Esophagus squamous epithelium (tissue), 5 donors: ENCODE data around the gene DIAPH3. TPM values are rescaled to one million over a fixed set of nuclear protein-coding genes. Genes with fewer than 3 reads are reported as not detected.

Experiments
- DNase-seq: peaks from one replicate; lab custom pipeline; 2025; lab: John Stamatoyannopoulos, UW
- H3K27ac ChIP-seq, 4 donors: fragments of 200-600 bp; sonication (generic); one replicate each; pipeline ENCODE4 v1.5.1; 2016 to 2019; ENCODE audit warnings: mild to moderate bottlenecking in 1 of 4
- H3K27me3 ChIP-seq, 4 donors: fragments of 200-600 bp; sonication (generic); 1 replicate in 3 of 4; 2 replicates in 1 of 4; pipeline versions ENCODE4 v1.5.1 to v1.6.0; 2017 to 2021; ENCODE audit warnings: antibody characterized with exemption in 1 of 4
- H3K36me3 ChIP-seq, 3 donors: fragments of 200-600 bp; sonication (generic); one replicate each; pipeline ENCODE4 v1.5.1; 2016 to 2019
- H3K4me1 ChIP-seq, 3 donors: fragments of 200-600 bp; sonication (generic); one replicate each; pipeline ENCODE4 v1.5.1; 2017 to 2019
- H3K4me3 ChIP-seq, 4 donors: fragments of 200-600 bp; sonication (generic); 1 replicate in 3 of 4; 2 replicates in 1 of 4; pipeline ENCODE4 v1.5.1; 2016 to 2019; ENCODE audit warnings: mild to moderate bottlenecking in 2 of 4, moderate library complexity in 1 of 4
- H3K9me3 ChIP-seq, 3 donors: fragments of 200-600 bp; sonication (generic); one replicate each; pipeline ENCODE4 v1.5.1; 2016 to 2019
- CTCF ChIP-seq, 6 experiments: fragments of 450-650 bp in 4 of 6; fragments of 200-600 bp in 2 of 6; sonication (generic) in 2 of 6; IDR thresholded peaks; one replicate each; pipeline ENCODE4 v1.5.1; 2016 to 2019; ENCODE audit warnings: antibody characterized with exemption in 6 of 6, mild to moderate bottlenecking in 4 of 6, moderate library complexity in 4 of 6
- POLR2A ChIP-seq, 4 donors: fragments of 450-650 bp; IDR thresholded peaks; one replicate each; pipeline ENCODE4 v1.6.1; 2017; ENCODE audit warnings: antibody characterized with exemption in 4 of 4, mild to moderate bottlenecking in 4 of 4, moderate library complexity in 3 of 4
- WGBS, 2 donors: methylation state at CpG; one replicate each; pipeline ENCODE4 v1.1.5; 2018; 5-methylcytosine and 5-hydroxymethylcytosine counted together
- intact Hi-C: fragments of 100-400 bp; cut with DNase I; formaldehyde crosslinking; loops from one replicate; pipeline ENCODE4 v1.15.0; 2022
- total RNA-seq, 4 donors: library from RNA; depleted of rRNA; stranded (reverse); fragments of >200 nt; gene quantifications; one replicate each; pipeline ENCODE4 v1.1.0, GENCODE V29; 2016
- donor health status: DM: yes; HTN: yes; CAD: no.

The DIAPH3 gene
- total RNA-seq, 4 donors from 2014 or later, result 2.2 to 11.1 (median 4.0) TPM

DNA sequence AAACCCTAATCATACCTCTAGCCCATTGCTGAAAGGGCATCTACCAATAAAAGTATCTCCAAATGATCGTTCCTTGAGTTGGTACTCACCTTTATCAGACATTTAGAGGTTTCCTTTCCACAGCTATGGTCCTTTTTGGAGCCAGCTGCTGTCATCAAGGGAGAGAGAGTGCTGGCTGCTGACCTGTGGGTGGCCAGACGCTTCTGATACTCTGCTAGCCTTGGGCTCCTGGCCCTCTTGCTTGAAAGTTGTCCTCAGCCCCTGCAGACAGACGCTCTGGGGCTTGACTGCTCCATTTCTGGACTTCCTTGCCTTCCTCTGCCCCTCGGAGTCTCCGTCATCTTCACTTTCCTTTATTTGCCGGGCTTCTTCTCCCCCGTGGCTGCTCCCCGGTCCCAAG, 499.1 kb downstream of the DIAPH3 start:
- intact Hi-C loops, result no loop called here
- H3K36me3 ChIP-seq, result no peaks in the 10 kb centered on the region
- H3K27ac ChIP-seq, result no peak overlapping the region
- no peaks in the 10 kb centered on the region for H3K9me3 ChIP-seq
- 69 to 70% methylated on average over 8 of the region's 8 CpGs for WGBS, 2 donors
- no peak for DNase-seq
- H3K27me3 ChIP-seq, result no peaks in the 10 kb centered on the region
- H3K4me3 ChIP-seq, result no peak overlapping the region
- no peak for TF ChIP-seq POLR2A (IDR thresholded peaks at IDR 0.05)
- no peak for TF ChIP-seq CTCF (IDR thresholded peaks at IDR 0.05)
- peaks cover 0 to 23% (median 0%) of the 10 kb centered on the region in 3 donors for H3K4me1 ChIP-seq

DNA sequence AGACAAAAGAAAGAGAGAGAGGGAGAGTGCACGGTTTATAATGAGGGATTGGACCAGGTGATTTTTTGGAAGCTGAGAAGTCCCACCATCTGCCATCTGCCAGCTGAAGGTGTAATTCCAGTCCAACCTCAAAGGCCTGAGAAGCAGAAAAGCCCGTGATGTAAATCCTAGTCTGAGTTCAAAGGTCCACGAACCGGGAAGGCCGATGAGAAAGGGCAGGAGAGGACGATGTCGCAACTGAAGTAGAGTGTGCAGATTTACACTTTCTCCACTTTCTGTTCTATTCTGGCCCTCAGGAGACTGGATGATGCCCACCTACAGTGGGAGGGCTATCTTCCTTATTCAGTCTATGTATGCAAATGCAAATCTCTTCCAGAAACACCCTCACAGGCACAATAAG, 500.0 kb downstream of the DIAPH3 start:
- H3K27ac ChIP-seq, result no peak overlapping the region
- H3K36me3 ChIP-seq, result no peaks in the 10 kb centered on the region
- 90 to 96% methylated on average over 6 to 7 of the region's 7 CpGs for WGBS, 2 donors
- peaks cover 0 to 23% (median 0%) of the 10 kb centered on the region in 3 donors for H3K4me1 ChIP-seq
- H3K9me3 ChIP-seq, result no peaks in the 10 kb centered on the region
- H3K27me3 ChIP-seq, result no peaks in the 10 kb centered on the region
- no peak overlapping the region for H3K4me3 ChIP-seq
- no peak for DNase-seq
- intact Hi-C loops, result no loop called here
- TF ChIP-seq CTCF (IDR thresholded peaks at IDR 0.05) (no peak), POLR2A (IDR thresholded peaks at IDR 0.05) (no peak)

DNA sequence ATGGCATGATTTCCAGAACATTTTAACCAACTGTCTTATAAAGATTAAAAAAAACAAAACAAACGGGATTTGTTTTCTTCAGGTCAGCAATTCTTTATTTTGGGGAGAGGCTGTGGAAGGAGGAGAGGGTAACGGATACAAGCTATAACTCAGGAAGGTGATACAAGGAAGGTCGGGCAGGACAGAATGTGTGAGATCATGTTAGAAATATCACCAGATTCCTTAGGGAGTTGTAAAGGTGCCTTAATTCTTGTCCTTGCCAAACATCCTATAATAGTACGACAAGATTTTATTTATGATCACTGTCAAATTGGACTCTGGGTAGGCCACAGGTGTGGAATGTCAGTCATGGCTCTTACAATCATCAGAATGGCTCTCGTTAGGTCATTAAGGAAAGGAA, 503.1 kb downstream of the DIAPH3 start:
- TF ChIP-seq CTCF (IDR thresholded peaks at IDR 0.05), result no peak
- TF ChIP-seq POLR2A (IDR thresholded peaks at IDR 0.05), result no peak
- Histone ChIP-seq H3K27me3 (no peaks in the 10 kb centered on the region), H3K4me3 (no peak overlapping the region), H3K4me1 (peaks cover 0 to 7% (median 0%) of the 10 kb centered on the region in 3 donors), H3K9me3 (no peaks in the 10 kb centered on the region), H3K27ac (no peak overlapping the region), H3K36me3 (no peaks in the 10 kb centered on the region)
- no peak for DNase-seq
- intact Hi-C loops, result no loop called here
- WGBS, 2 donors, result 73 to 89% methylated on average over 5 of the region's 5 CpGs

GRCh38 chr13:59659981-59660380, 503.7 kb downstream of the DIAPH3 start:
- H3K4me1 ChIP-seq, result peaks cover 0 to under 1% (median 0%) of the 10 kb centered on the region in 3 donors
- intact Hi-C loops, result no loop called here
- no peak overlapping the region for H3K27ac ChIP-seq
- no peaks in the 10 kb centered on the region for H3K9me3 ChIP-seq
- H3K27me3 ChIP-seq, result no peaks in the 10 kb centered on the region
- TF ChIP-seq POLR2A (IDR thresholded peaks at IDR 0.05) (no peak), CTCF (IDR thresholded peaks at IDR 0.05) (no peak)
- no peak for DNase-seq
- no peaks in the 10 kb centered on the region for H3K36me3 ChIP-seq
- no peak overlapping the region for H3K4me3 ChIP-seq
- 76 to 86% methylated on average over 5 of the region's 5 CpGs for WGBS, 2 donors

- Histone ChIP-seq H3K4me3 (no peak overlapping the region), H3K4me1 (no peaks in the 10 kb centered on the region), H3K27ac (no peak overlapping the region), H3K36me3 (no peaks in the 10 kb centered on the region), H3K9me3 (no peaks in the 10 kb centered on the region), H3K27me3 (no peaks in the 10 kb centered on the region)
- WGBS, 2 donors, result 73 to 96% methylated on average over 6 of the region's 6 CpGs
- TF ChIP-seq POLR2A (IDR thresholded peaks at IDR 0.05) (no peak), CTCF (IDR thresholded peaks at IDR 0.05) (no peak)
- intact Hi-C loops, result no loop called here
- no peak for DNase-seq
Measured at GRCh38 chr13:59658738-59659330, 504.9 kb downstream of the DIAPH3 start.
